ES-I3 (cell line): ENCODE measurements around the gene WDR54.

Source experiments
- H3K36me3 ChIP-seq: 2 replicates; pipeline ENCODE4 v1.6.1; 2013; ENCODE audit warnings: mild to moderate bottlenecking, low read length, control low read depth, moderate library complexity; ENCODE audit not compliant: insufficient read depth
- H3K4me1 ChIP-seq: 2 replicates; pipeline ENCODE4 v1.6.1; 2013; ENCODE audit warnings: mild to moderate bottlenecking, control low read depth, low read length; ENCODE audit not compliant: insufficient read depth
- H3K9ac ChIP-seq: 2 replicates; pipeline ENCODE4 v1.6.1; 2013; ENCODE audit warnings: low read depth, mild to moderate bottlenecking, low read length, moderate library complexity
- H3K9me3 ChIP-seq: 2 replicates; pipeline ENCODE4 v1.6.1; 2013; ENCODE audit warnings: mild to moderate bottlenecking, low read length, moderate library complexity; ENCODE audit not compliant: control insufficient read depth, insufficient read depth

WDR54 gene

GRCh38 chr2:74390606-74391005 is 30.9 kb upstream of the WDR54 start:
- H3K36me3 ChIP-seq = 0 out of 2 replicates have a peak, but pooled peaks cover 2% of the 10 kb centered on the region
- 0 out of 2 replicates have a peak, but pooled peaks cover 7% of the 10 kb centered on the region for H3K4me1 ChIP-seq
- H3K9me3 ChIP-seq = no peaks in the 10 kb centered on the region
- peak overlapping the region; percentile 94; the same call in 1 of the 2 replicates for H3K9ac ChIP-seq

GRCh38 chr2:74391209-74391579 is 30.3 kb upstream of the WDR54 start:
- peak overlapping the region; percentile 94 for H3K9ac ChIP-seq
- H3K4me1 ChIP-seq = 0 out of 2 replicates have a peak, but pooled peaks cover 7% of the 10 kb centered on the region
- no peaks in the 10 kb centered on the region for H3K9me3 ChIP-seq
- no peaks in the 10 kb centered on the region for H3K36me3 ChIP-seq

GRCh38 chr2:74391580-74392448 is 29.7 kb upstream of the WDR54 start:
- Histone ChIP-seq H3K36me3 (no peaks in the 10 kb centered on the region), H3K4me1 (0 out of 2 replicates have a peak, but pooled peaks cover 7% of the 10 kb centered on the region), H3K9ac (peak overlapping the region; percentile 94), H3K9me3 (no peaks in the 10 kb centered on the region)

GRCh38 chr2:74392449-74392743 is 29.1 kb upstream of the WDR54 start:
- Histone ChIP-seq H3K4me1 (0 out of 2 replicates have a peak, but pooled peaks cover 7% of the 10 kb centered on the region), H3K9me3 (no peaks in the 10 kb centered on the region), H3K36me3 (no peaks in the 10 kb centered on the region), H3K9ac (peak overlapping the region; percentile 94; the same call in 1 of the 2 replicates)

- no peaks in the 10 kb centered on the region for H3K9me3 ChIP-seq
- 0 out of 2 replicates have a peak, but pooled peaks cover 7% of the 10 kb centered on the region for H3K4me1 ChIP-seq
- H3K9ac ChIP-seq = no peak overlapping the region
- no peaks in the 10 kb centered on the region for H3K36me3 ChIP-seq
These were observed 28.0 kb upstream of the WDR54 start for GRCh38 chr2:74393525-74393924.

- H3K9me3 ChIP-seq = no peaks in the 10 kb centered on the region
- no peaks in the 10 kb centered on the region; the same call in 1 of the 2 replicates for H3K4me1 ChIP-seq
- no peaks in the 10 kb centered on the region for H3K36me3 ChIP-seq
- H3K9ac ChIP-seq = no peak overlapping the region
These were observed 25.4 kb upstream of the WDR54 start for GRCh38 chr2:74396149-74396548.

GRCh38 chr2:74399785-74400184 is 21.7 kb upstream of the WDR54 start:
- Histone ChIP-seq H3K9ac (no peak overlapping the region), H3K9me3 (no peaks in the 10 kb centered on the region)

GRCh38 chr2:74401891-74402290 is 19.6 kb upstream of the WDR54 start:
- H3K4me1 ChIP-seq = peaks cover 2% of the 10 kb centered on the region; the same call in 1 of the 2 replicates
- no peak overlapping the region for H3K9ac ChIP-seq
- H3K9me3 ChIP-seq = no peaks in the 10 kb centered on the region
- no peaks in the 10 kb centered on the region for H3K36me3 ChIP-seq

More at GRCh38 chr2:74399785-74400184, 21.7 kb upstream of the WDR54 start:
- no peaks in the 10 kb centered on the region for H3K36me3 ChIP-seq
- no peaks in the 10 kb centered on the region; the same call in 1 of the 2 replicates for H3K4me1 ChIP-seq

GRCh38 chr2:74406035-74406434 is 15.5 kb upstream of the WDR54 start:
- Histone ChIP-seq H3K9me3 (no peaks in the 10 kb centered on the region), H3K9ac (no peak overlapping the region), H3K36me3 (no peaks in the 10 kb centered on the region), H3K4me1 (peaks cover 3% of the 10 kb centered on the region; the same call in 1 of the 2 replicates)

GRCh38 chr2:74407682-74408081 is 13.8 kb upstream of the WDR54 start:
- no peaks in the 10 kb centered on the region for H3K9me3 ChIP-seq
- no peaks in the 10 kb centered on the region for H3K36me3 ChIP-seq
- H3K4me1 ChIP-seq = peaks cover 3% of the 10 kb centered on the region; the same call in 1 of the 2 replicates
- no peak overlapping the region for H3K9ac ChIP-seq

- Histone ChIP-seq H3K9me3 (no peaks in the 10 kb centered on the region), H3K4me1 (peaks cover 4% of the 10 kb centered on the region; the same call in 1 of the 2 replicates), H3K9ac (no peak overlapping the region), H3K36me3 (no peaks in the 10 kb centered on the region)
These were observed 8.4 kb upstream of the WDR54 start for GRCh38 chr2:74413001-74413698.

GRCh38 chr2:74414441-74414840 is 7.1 kb upstream of the WDR54 start:
- Histone ChIP-seq H3K36me3 (no peaks in the 10 kb centered on the region), H3K9ac (peak overlapping the region; percentile 58; the same call in 1 of the 2 replicates), H3K9me3 (no peaks in the 10 kb centered on the region), H3K4me1 (peaks cover 4% of the 10 kb centered on the region; the same call in 1 of the 2 replicates)

- peak overlapping the region; percentile 58; the same call in 1 of the 2 replicates for H3K9ac ChIP-seq
These were observed 6.4 kb upstream of the WDR54 start for GRCh38 chr2:74414881-74415761.

More at GRCh38 chr2:74414881-74415761, 6.4 kb upstream of the WDR54 start:
- H3K4me1 ChIP-seq = peaks cover 4% of the 10 kb centered on the region; the same call in 1 of the 2 replicates
- no peaks in the 10 kb centered on the region for H3K36me3 ChIP-seq
- no peaks in the 10 kb centered on the region for H3K9me3 ChIP-seq
